Panc1 (cell line): Measurements from ENCODE around the gene RABGAP1L.

ENCODE experiments used
- POLR2AphosphoS5 ChIP-seq: IDR thresholded peaks from 2 replicates; pipeline ENCODE4 v1.6.1; 2012; ENCODE audit warnings: mild to moderate bottlenecking, low read depth, low read length, moderate library complexity
- TF ChIP-seq, protein P1 (sequence below): fragments of 450-650 bp; IDR thresholded peaks from 2 replicates; pipeline ENCODE4 v1.5.1; 2017; ENCODE audit warnings: mild to moderate bottlenecking

DNA sequence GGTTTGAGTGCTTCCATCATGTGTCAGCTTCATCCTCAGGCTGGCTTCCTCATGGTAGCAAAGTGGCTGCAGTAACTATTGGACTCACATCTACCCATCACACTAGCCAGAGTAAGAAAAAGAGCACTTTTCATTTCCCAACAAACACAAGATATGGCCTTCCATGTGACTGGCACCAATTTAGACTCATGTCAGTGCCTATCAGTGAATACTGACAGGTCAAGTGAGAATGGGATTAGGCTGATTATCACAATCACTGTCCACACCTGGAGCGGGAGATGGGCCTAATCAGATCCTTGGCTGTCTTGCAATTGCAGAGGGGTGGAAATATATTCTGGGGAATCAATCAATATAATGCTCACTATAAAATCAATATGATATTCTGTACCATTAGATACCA is 2.9 kb upstream of the RABGAP1L start:
- TF ChIP-seq POLR2AphosphoS5, result no peak
- TF ChIP-seq, protein P1, sequence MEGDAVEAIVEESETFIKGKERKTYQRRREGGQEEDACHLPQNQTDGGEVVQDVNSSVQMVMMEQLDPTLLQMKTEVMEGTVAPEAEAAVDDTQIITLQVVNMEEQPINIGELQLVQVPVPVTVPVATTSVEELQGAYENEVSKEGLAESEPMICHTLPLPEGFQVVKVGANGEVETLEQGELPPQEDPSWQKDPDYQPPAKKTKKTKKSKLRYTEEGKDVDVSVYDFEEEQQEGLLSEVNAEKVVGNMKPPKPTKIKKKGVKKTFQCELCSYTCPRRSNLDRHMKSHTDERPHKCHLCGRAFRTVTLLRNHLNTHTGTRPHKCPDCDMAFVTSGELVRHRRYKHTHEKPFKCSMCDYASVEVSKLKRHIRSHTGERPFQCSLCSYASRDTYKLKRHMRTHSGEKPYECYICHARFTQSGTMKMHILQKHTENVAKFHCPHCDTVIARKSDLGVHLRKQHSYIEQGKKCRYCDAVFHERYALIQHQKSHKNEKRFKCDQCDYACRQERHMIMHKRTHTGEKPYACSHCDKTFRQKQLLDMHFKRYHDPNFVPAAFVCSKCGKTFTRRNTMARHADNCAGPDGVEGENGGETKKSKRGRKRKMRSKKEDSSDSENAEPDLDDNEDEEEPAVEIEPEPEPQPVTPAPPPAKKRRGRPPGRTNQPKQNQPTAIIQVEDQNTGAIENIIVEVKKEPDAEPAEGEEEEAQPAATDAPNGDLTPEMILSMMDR, result no peak
